ENCODE results near the gene FLNB. TPM values are rescaled to one million over a fixed set of nuclear protein-coding genes. Genes with fewer than 3 reads are reported as not detected.

The FLNB gene
- polyA plus RNA-seq, 1 of the 3 experiments (the other 2 are of a cell fraction): 127 TPM

DNA sequence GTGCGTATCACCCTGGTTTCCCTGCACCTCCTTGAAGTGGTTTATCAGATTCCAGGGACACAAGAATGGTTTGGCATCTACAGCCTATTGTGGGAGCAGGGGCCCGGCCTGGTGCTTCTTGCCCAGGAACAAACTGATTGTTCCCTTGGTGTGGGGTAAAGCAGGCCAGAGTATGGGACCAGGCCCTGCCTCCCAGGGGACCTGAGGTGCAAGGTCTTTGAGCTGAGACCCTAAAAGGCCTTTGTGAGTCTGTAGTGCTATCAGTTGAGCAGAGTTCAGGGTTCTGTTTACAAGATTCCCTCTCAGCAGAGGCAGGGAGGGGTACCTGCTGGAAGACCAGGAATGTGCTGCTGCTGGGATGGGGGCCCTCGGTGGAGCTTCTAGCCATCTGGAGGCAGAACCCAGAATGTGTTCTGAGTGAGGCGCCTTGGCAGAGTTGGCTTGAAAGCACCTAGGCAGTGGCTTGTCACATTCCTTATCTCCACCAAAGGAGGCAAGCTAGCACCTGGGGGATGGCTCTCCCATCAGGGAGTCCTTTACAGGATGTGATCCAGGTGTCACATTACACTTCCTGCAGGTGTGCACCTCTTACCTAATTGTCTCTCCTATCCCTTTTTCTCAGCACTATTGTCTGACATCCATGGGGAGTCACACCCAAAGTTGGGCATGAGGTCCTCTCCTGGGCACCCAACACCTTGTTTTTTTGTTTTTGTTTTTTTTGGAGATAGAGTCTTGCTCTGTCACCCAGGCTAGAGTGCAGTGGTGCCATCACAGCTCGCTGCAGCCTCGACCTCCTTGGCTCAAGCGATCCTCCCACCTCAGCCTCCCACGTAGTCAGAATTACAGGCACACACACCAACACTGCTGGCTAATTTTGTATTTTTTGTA lies 13.1 kb downstream of the FLNB start:
- H3K79me2 ChIP-seq (ENCODE audit: insufficient read depth): peaks cover 100% of the 10 kb centered on the region
- no peak overlapping the region for H3K4me3 ChIP-seq (ENCODE audit: low read depth in 2 of 2, low read length in 1 of 2)
- H3K9ac ChIP-seq: no peak overlapping the region
- peaks cover 23% of the 10 kb centered on the region for H3F3A ChIP-seq (replicated peaks; ENCODE audit: insufficient read depth)
- H2AFZ ChIP-seq (ENCODE audit: low read depth): no peak overlapping the region
- H3K9me3 ChIP-seq: no peaks in the 10 kb centered on the region
- H3K27ac ChIP-seq (ENCODE audit: low read depth in 2 of 2, low read length in 1 of 2): no peak overlapping the region
- H3K4me1 ChIP-seq (ENCODE audit: control insufficient read depth in 1 of 2, insufficient read depth in 2 of 2, low read depth in 1 of 2, low read length in 1 of 2): peaks cover 21 to 44% of the 10 kb centered on the region in 2 experiments; a peak in 2 of 4 replicates
- peaks cover 76% of the 10 kb centered on the region for H4K20me1 ChIP-seq (ENCODE audit: insufficient read depth)
- POLR2A ChIA-PET: no interaction called here
- H3K9me2 ChIP-seq: no peaks in the 10 kb centered on the region
- no peaks in the 10 kb centered on the region for H3K27me3 ChIP-seq (ENCODE audit: insufficient read depth)
- no peak for DNase-seq
- TF ChIP-seq, protein P1, sequence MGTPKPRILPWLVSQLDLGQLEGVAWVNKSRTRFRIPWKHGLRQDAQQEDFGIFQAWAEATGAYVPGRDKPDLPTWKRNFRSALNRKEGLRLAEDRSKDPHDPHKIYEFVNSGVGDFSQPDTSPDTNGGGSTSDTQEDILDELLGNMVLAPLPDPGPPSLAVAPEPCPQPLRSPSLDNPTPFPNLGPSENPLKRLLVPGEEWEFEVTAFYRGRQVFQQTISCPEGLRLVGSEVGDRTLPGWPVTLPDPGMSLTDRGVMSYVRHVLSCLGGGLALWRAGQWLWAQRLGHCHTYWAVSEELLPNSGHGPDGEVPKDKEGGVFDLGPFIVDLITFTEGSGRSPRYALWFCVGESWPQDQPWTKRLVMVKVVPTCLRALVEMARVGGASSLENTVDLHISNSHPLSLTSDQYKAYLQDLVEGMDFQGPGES (IDR thresholded peaks at IDR 0.05; ENCODE audit: low read depth, low read length): no peak
- TF ChIP-seq, protein P2, sequence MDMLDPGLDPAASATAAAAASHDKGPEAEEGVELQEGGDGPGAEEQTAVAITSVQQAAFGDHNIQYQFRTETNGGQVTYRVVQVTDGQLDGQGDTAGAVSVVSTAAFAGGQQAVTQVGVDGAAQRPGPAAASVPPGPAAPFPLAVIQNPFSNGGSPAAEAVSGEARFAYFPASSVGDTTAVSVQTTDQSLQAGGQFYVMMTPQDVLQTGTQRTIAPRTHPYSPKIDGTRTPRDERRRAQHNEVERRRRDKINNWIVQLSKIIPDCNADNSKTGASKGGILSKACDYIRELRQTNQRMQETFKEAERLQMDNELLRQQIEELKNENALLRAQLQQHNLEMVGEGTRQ (IDR thresholded peaks at IDR 0.05; ENCODE audit: borderline replicate concordance, low read depth, low read length): no peak
- TF ChIP-seq EZH2phosphoT487 (IDR thresholded peaks at IDR 0.05; ENCODE audit: borderline replicate concordance, low read depth): no peak
- no peak for TF ChIP-seq GABPA (IDR thresholded peaks at IDR 0.05; ENCODE audit: low read depth)
- no peak for TF ChIP-seq MXI1 (IDR thresholded peaks at IDR 0.05; ENCODE audit: low read depth, low read length)
- TF ChIP-seq, protein P3, sequence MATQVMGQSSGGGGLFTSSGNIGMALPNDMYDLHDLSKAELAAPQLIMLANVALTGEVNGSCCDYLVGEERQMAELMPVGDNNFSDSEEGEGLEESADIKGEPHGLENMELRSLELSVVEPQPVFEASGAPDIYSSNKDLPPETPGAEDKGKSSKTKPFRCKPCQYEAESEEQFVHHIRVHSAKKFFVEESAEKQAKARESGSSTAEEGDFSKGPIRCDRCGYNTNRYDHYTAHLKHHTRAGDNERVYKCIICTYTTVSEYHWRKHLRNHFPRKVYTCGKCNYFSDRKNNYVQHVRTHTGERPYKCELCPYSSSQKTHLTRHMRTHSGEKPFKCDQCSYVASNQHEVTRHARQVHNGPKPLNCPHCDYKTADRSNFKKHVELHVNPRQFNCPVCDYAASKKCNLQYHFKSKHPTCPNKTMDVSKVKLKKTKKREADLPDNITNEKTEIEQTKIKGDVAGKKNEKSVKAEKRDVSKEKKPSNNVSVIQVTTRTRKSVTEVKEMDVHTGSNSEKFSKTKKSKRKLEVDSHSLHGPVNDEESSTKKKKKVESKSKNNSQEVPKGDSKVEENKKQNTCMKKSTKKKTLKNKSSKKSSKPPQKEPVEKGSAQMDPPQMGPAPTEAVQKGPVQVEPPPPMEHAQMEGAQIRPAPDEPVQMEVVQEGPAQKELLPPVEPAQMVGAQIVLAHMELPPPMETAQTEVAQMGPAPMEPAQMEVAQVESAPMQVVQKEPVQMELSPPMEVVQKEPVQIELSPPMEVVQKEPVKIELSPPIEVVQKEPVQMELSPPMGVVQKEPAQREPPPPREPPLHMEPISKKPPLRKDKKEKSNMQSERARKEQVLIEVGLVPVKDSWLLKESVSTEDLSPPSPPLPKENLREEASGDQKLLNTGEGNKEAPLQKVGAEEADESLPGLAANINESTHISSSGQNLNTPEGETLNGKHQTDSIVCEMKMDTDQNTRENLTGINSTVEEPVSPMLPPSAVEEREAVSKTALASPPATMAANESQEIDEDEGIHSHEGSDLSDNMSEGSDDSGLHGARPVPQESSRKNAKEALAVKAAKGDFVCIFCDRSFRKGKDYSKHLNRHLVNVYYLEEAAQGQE (IDR thresholded peaks at IDR 0.05; ENCODE audit: low read depth, low read length): no peak
- TF ChIP-seq RXRA (IDR thresholded peaks at IDR 0.05; ENCODE audit: borderline replicate concordance, low read depth): no peak
- TF ChIP-seq ELF1 (IDR thresholded peaks at IDR 0.05): no peak
- TF ChIP-seq, protein P4, sequence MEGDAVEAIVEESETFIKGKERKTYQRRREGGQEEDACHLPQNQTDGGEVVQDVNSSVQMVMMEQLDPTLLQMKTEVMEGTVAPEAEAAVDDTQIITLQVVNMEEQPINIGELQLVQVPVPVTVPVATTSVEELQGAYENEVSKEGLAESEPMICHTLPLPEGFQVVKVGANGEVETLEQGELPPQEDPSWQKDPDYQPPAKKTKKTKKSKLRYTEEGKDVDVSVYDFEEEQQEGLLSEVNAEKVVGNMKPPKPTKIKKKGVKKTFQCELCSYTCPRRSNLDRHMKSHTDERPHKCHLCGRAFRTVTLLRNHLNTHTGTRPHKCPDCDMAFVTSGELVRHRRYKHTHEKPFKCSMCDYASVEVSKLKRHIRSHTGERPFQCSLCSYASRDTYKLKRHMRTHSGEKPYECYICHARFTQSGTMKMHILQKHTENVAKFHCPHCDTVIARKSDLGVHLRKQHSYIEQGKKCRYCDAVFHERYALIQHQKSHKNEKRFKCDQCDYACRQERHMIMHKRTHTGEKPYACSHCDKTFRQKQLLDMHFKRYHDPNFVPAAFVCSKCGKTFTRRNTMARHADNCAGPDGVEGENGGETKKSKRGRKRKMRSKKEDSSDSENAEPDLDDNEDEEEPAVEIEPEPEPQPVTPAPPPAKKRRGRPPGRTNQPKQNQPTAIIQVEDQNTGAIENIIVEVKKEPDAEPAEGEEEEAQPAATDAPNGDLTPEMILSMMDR (IDR thresholded peaks at IDR 0.05): no peak
- TF ChIP-seq CHD2 (IDR thresholded peaks at IDR 0.05; ENCODE audit: low read length, partially characterized antibody): no peak
- no peak for TF ChIP-seq TCF12 (IDR thresholded peaks at IDR 0.05)
- TF ChIP-seq FOXJ3 (CRISPR knock-in tag; IDR thresholded peaks at IDR 0.05): no peak
- TF ChIP-seq, protein P5, sequence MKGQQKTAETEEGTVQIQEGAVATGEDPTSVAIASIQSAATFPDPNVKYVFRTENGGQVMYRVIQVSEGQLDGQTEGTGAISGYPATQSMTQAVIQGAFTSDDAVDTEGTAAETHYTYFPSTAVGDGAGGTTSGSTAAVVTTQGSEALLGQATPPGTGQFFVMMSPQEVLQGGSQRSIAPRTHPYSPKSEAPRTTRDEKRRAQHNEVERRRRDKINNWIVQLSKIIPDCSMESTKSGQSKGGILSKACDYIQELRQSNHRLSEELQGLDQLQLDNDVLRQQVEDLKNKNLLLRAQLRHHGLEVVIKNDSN (IDR thresholded peaks at IDR 0.05; ENCODE audit: borderline replicate concordance, low read depth): no peak
- no peak for TF ChIP-seq RAD21 (IDR thresholded peaks at IDR 0.05; ENCODE audit: low read length)
- no peak for TF ChIP-seq NFIC (IDR thresholded peaks at IDR 0.05; ENCODE audit: borderline replicate concordance)
- 66% methylated on average over 7 of the region's 8 CpGs for WGBS (ENCODE audit: low lambda C conversion rate)
- no peak overlapping the region for H3K4me2 ChIP-seq
- CTCF ChIA-PET: no interaction called here
- H3K36me3 ChIP-seq (replicated peaks in 1 of 2; ENCODE audit: control insufficient read depth in 1 of 2, insufficient read depth in 2 of 2, low read length in 1 of 2): no peaks in the 10 kb centered on the region

All from SK-N-SH (cell line).